COLO829 (cell line): ENCODE data around the gene OR2AP1.
"Not testable (repeated sequence)": the region's sequence is repeated elsewhere in the genome, so short reads cannot be mapped to it uniquely, and the experiment has no call there.

Experiments used
- DNase-seq: peaks from one replicate; pipeline ENCODE4 v3.0.0; 2012; ENCODE audit warnings: low spot score

The OR2AP1 gene

GRCh38 chr12:55572168-55572567 is at the start of gene OR2AP1:
TSS of gene OR2AP1 (plus strand) at chr12:55572468. CDS start at chr12:55574415, 1,947 bp downstream.
- DNase-seq, result no peak

DNA sequence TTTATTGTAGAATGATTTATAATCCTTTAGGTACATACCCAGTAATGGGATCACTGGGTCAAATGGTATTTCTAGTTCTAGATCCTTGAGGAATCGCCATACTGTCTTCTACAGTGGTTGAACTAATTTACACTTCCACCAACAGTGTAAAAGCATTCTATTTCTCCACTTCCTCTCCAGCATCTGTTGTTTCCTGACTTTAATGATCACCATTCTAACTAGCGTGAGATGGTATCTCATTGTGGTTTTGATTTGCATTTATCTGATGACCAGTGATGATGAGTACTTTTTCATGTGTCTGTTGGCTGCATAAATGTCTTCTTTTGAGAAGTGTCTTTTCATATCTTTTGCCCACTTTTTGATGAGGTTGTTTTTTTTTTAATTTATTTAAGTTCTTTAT is 24.0 kb upstream of the OR2AP1 start:
- not testable (repeated sequence) for DNase-seq

DNA sequence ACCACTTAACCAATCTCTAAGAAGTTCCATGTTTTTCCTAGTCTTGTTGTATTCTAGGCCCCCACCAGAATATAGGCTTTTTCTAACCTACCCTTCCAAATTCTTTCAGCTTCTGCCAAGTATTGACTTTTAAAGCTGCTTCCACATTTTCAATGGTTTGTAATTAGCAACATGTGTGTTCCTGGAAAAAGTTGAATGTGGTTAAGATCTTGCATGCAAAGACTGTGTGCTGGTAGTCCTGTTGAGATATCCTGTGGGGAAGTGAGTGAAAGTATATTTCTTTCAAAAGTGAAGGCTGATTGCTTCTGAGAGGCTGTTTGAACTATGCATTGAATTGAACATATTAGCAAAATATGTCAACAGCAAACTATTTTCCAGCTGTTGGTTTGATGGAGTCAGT is 23.5 kb upstream of the OR2AP1 start:
- DNase-seq, result no peak

DNA sequence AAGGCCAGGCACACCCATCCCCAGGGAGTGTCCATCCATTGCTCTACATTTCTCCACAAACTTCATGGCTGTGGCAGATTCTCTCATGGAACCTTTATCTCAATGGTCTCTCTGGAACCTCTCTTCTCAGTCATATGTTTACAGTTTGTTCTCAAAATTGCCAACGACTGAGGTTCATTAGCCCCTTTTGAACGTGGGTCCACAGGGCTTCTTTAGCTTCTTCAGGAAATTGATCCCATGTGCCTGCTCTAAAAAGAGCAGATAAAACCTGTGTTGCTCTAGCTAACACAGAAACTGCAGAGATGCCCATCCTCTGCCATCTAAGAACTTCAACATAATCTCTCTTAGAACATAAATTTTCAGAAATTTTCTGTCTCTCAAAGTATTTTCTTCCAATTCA is 23.0 kb upstream of the OR2AP1 start, which contains the start of gene OR6C4:
Gene OR6C4, plus strand, starts transcription at position 301 of the 400 bp plus-strand sequence. CDS start 1,625 bp downstream, outside the sequence.
- no peak for DNase-seq

DNA sequence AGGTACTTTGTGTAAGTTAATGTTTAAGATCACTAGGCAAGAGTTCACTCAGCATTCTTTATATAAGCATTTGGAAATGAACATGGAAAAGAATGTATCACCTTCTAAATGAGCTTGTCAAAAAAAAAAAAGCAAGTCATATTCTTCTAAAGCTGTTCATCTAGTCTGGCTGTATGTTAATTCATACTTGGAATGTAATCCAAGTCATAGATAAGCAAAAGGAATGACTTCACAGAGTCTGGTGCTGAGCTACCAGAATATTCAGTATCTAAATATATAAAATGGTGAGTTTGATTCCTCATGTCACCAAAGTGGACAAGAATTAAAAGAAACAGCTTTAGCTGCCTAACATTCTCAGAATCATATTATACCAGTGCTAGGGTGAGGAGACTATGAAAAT is 18.0 kb upstream of the OR2AP1 start:
- no peak for DNase-seq

DNA sequence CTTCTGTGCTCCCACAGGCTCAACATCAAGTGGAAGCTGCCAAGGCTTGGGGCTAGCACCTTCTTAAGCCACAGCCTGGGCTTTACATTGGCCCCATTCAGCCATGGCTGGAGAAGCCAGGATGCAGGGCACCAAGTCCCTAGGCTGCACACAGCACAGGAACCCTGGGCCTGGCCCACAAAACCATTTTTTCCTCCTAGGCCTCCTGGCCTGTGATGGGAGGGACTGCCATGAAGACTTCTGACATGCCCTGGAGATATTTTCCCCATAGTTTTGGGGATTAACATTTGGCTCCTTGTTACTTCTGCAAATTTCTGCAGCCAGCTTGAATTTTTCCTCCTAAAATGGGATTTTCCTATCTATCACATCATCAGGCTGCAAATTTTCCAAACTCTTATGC is 2.2 kb upstream of the OR2AP1 start:
- DNase-seq, result not testable (repeated sequence)

DNA sequence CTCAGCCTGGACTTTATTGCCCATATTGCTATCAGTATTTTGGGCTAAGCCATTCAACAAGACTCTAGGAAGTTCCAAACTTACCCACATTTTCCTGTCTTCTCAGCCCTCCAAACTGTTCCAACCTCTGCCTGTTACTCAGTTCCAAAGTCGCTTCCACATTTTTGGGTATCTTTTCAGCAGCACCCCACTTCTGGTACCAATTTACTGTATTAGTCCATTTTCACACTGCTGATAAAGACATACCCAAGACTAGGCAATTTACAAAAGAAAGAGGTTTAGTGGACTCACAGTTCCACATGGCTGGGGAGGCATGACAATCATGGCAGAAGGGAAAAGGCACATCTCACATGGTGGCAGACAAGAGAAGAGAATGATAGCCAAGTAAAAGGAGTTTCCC is 1.6 kb upstream of the OR2AP1 start:
- DNase-seq, result not testable (repeated sequence)

GRCh38 chr12:55582066-55582465 is 9.8 kb downstream of the OR2AP1 start:
- DNase-seq, result no peak

DNA sequence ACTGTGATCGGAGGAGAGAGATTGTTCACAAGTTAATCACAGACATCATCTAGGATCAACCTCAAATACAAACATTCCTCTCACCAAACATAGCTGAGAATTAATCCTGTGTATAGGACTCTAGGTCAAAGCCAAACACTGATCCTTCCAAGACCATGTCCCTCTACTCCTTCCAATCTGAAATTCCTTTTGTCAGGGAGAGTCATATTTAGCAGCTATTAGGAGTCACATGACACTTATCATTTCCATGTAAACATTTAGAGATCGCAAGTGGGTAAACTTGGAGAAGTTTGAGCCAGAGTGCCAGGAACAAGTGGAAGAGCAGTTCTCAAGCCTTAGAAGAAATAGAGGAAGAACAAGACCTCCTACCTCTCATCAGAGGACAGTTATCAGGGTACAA is 13.5 kb downstream of the OR2AP1 start:
- DNase-seq, result no peak

DNA sequence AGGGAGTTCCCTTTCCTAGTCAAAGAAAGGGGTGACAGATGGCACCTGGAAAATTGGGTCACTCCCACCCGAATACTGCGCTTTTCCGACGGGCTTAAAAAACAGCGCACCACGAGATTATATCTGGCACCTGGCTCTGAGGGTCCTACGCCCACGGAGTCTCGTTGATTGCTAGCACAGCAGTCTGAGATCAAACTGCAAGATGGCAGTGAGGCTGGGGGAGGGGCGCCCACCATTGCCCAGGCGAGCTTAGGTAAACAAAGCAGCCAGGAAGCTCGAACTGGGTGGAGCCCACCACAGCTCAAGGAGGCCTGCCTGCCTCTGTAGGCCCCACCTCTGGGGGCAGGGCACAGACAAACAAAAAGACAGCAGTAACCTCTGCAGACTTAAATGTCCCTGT is 17.9 kb downstream of the OR2AP1 start:
- DNase-seq, result not testable (repeated sequence)

GRCh38 chr12:55607821-55608594 is 35.7 kb downstream of the OR2AP1 start:
- DNase-seq, result no peak

GRCh38 chr12:55610598-55610997 is 38.3 kb downstream of the OR2AP1 start:
- no peak for DNase-seq

DNA sequence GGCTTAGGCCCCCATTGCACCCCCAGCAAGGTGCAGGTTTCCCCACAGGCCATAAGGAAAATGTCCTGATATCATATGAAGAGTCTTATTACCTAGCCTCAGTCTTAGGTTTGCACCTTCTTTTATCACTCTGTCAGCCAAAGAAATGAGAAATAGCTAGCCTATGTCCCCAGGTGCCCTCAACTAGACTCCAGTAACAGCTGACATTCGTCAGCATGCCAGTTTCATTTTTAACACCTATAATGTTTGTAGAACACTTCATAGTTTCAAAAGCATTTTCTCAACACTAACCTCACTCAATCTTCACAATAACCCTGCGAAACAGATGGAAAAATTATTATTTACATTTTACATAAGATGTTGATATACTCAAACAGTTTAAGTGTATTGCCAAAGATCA is 40.4 kb downstream of the OR2AP1 start:
- DNase-seq, result no peak

GRCh38 chr12:55614764-55615163 is 42.5 kb downstream of the OR2AP1 start:
- DNase-seq, result no peak

- peak; percentile 94 for DNase-seq
These were observed 47.3 kb downstream of the OR2AP1 start for GRCh38 chr12:55619354-55620138.

DNA sequence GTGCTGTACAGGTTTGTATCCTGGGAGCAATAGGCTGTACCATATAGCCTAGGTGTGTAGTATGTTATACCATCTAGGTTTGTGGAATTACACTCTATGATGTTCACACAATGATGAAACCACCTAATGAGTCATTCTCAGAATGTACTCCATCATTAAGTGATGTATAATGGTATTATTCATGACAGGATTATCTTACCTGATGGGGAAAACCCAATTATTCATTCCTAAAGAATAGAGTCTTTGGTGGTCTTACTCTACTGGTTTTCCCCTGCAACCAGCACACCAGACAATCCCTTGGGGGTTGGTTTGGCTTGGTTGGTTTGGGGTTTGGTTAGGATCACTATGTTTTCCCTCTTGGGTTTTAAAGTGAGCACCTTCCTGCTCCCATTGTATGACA is 51.8 kb downstream of the OR2AP1 start:
- no peak for DNase-seq
